ENCODE measurements around the gene CSNK2A1. TPM values are rescaled to one million over a fixed set of nuclear protein-coding genes. Genes with fewer than 3 reads are reported as not detected.

Gene CSNK2A1
- total RNA-seq, 1 experiment from 2014 or later = 229 TPM

DNA sequence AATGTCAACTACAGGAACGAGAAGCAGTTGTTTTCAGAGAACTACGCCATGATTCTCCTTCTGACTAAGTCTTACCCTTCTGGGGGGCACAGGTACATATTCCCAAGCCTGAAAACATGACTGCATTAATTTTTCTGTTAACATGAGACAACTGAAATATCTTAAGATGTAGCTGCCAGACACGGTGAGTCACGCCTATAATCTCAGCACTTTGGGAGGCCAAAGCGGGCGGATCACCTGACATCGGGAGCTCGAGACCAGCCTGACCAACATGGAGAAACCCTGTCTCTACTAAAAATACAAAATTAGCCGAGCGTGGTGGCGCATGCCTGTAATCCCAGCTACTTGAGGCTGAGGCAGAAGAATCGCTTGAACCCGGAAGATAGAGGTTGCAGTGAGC, 103.0 kb downstream of the CSNK2A1 start:
- Histone ChIP-seq H3K9me3 (ENCODE audit: control insufficient read depth, low read depth, low read length) (no peaks in the 10 kb centered on the region), H4K20me1 (ENCODE audit: control insufficient read depth, insufficient read depth, insufficient read length) (no peaks in the 10 kb centered on the region), H2BK20ac (ENCODE audit: low read depth, low read length, poor library complexity, severe bottlenecking) (no peak overlapping the region), H3K23ac (ENCODE audit: insufficient read length, low read depth, low read length) (no peak overlapping the region), H3K4ac (ENCODE audit: low read depth, low read length) (no peak overlapping the region), H2AFZ (ENCODE audit: low read length) (no peak overlapping the region), H3K4me2 (ENCODE audit: insufficient read depth, insufficient read length, low read length) (no peak overlapping the region), H3T11ph (ENCODE audit: low read length) (no peak overlapping the region), H3K27ac (ENCODE audit: insufficient read length, low read depth, low read length) (no peak overlapping the region), H2BK12ac (ENCODE audit: insufficient read length, low read depth, low read length) (no peak overlapping the region), H3K23me2 (ENCODE audit: insufficient read length, low read depth, low read length, poor library complexity, severe bottlenecking) (no peaks in the 10 kb centered on the region), H2BK15ac (ENCODE audit: low read depth, low read length) (no peak overlapping the region), H3K4me1 (ENCODE audit: insufficient read depth, low read length) (0 out of 2 replicates have a peak, but pooled peaks cover 3% of the 10 kb centered on the region), H3K14ac (ENCODE audit: insufficient read depth, low read length) (no peak overlapping the region), H4K8ac (replicated peaks; ENCODE audit: insufficient read length, low read depth, low read length) (no peak overlapping the region), H3K79me1 (ENCODE audit: insufficient read depth, low read depth, low read length, poor library complexity, severe bottlenecking) (no peaks in the 10 kb centered on the region), H4K91ac (ENCODE audit: insufficient read length, low read depth, low read length) (no peak overlapping the region), H3K9ac (ENCODE audit: extremely low read depth, insufficient read length, low read length) (no peak overlapping the region), H2AK5ac (ENCODE audit: insufficient read length, low read length) (no peak overlapping the region), H3K56ac (ENCODE audit: insufficient read length, low read depth, low read length) (no peak overlapping the region), H3K79me2 (ENCODE audit: insufficient read depth, low read length) (no peaks in the 10 kb centered on the region), H4K5ac (ENCODE audit: insufficient read length, low read depth, low read length) (no peak overlapping the region), H3K27me3 (ENCODE audit: insufficient read depth, low read length) (peaks cover 4% of the 10 kb centered on the region; the same call in 1 of the 2 replicates), H2BK5ac (ENCODE audit: insufficient read length, low read length) (no peak overlapping the region), H2BK120ac (ENCODE audit: low read depth, low read length, poor library complexity, severe bottlenecking) (no peak overlapping the region), H3K18ac (ENCODE audit: insufficient read length, low read depth, low read length) (no peak overlapping the region)
- DNase-seq = no peak
- WGBS (ENCODE audit: extremely low coverage, insufficient read length, low lambda C conversion rate) = no CpG with 5 or more reads among the region's 13 CpGs
- peaks cover 7 to 9% of the 10 kb centered on the region in 2 experiments for H3K4me1 Mint-ChIP-seq
- no peak overlapping the region for H3K27ac Mint-ChIP-seq
- TF ChIP-seq, protein P1, sequence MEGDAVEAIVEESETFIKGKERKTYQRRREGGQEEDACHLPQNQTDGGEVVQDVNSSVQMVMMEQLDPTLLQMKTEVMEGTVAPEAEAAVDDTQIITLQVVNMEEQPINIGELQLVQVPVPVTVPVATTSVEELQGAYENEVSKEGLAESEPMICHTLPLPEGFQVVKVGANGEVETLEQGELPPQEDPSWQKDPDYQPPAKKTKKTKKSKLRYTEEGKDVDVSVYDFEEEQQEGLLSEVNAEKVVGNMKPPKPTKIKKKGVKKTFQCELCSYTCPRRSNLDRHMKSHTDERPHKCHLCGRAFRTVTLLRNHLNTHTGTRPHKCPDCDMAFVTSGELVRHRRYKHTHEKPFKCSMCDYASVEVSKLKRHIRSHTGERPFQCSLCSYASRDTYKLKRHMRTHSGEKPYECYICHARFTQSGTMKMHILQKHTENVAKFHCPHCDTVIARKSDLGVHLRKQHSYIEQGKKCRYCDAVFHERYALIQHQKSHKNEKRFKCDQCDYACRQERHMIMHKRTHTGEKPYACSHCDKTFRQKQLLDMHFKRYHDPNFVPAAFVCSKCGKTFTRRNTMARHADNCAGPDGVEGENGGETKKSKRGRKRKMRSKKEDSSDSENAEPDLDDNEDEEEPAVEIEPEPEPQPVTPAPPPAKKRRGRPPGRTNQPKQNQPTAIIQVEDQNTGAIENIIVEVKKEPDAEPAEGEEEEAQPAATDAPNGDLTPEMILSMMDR (conservative IDR thresholded peaks at IDR 0.05) = no peak
- H3K36me3 Mint-ChIP-seq (ENCODE audit: insufficient read depth in 1 of 3, low read depth in 3 of 3) = peaks cover 33 to 90% (median 78%) of the 10 kb centered on the region in 3 experiments; a peak in 6 of 7 replicates
- peaks cover 12% of the 10 kb centered on the region for H3K27me3 Mint-ChIP-seq (ENCODE audit: low read depth)
- H3K4me3 Mint-ChIP-seq = no peak overlapping the region
- H3K9me3 Mint-ChIP-seq = no peaks in the 10 kb centered on the region
